GM23248 (cell line): ENCODE results near the gene USP2. TPM values are rescaled to one million over a fixed set of nuclear protein-coding genes. Genes with fewer than 3 reads are reported as not detected.

Experiments
- DNase-seq: peaks from one replicate; pipeline ENCODE4 v3.0.0-alpha.2; 2015
- H2AFZ ChIP-seq: fragments of 200-600 bp; sonication (generic); 2 replicates; pipeline ENCODE4 v1.6.1; 2016; ENCODE audit warnings: antibody characterized with exemption
- H3F3A ChIP-seq: fragments of 200-600 bp; sonication (generic); 2 replicates; pipeline ENCODE4 v1.6.1; 2016; ENCODE audit warnings: mild to moderate bottlenecking, antibody characterized with exemption, mixed run types; ENCODE audit not compliant: insufficient read depth
- H3K27ac ChIP-seq: fragments of 200-600 bp; sonication (generic); 2 replicates; pipeline ENCODE4 v1.5.1; 2016; ENCODE audit warnings: mild to moderate bottlenecking
- H3K27me3 ChIP-seq: fragments of 200-600 bp; sonication (generic); replicated peaks from 2 replicates; pipeline ENCODE4 v1.6.1; 2016; ENCODE audit warnings: mild to moderate bottlenecking; ENCODE audit not compliant: insufficient read depth
- H3K36me3 ChIP-seq: fragments of 200-600 bp; sonication (generic); 2 replicates; pipeline ENCODE4 v1.6.1; 2016; ENCODE audit warnings: low read depth, mild to moderate bottlenecking
- H3K4me1 ChIP-seq: fragments of 200-600 bp; sonication (generic); 2 replicates; pipeline ENCODE4 v1.6.1; 2016; ENCODE audit warnings: mild to moderate bottlenecking; ENCODE audit not compliant: insufficient read depth
- H3K4me2 ChIP-seq: fragments of 200-600 bp; sonication (generic); one replicate; pipeline ENCODE4 v1.6.1; 2016; ENCODE audit warnings: mild to moderate bottlenecking; ENCODE audit not compliant: unreplicated experiment
- H3K4me3 ChIP-seq: fragments of 200-600 bp; sonication (generic); 2 replicates; pipeline ENCODE4 v1.5.1; 2016; ENCODE audit warnings: mild to moderate bottlenecking
- H3K79me2 ChIP-seq: fragments of 200-600 bp; sonication (generic); 2 replicates; pipeline ENCODE4 v1.6.1; 2016; ENCODE audit warnings: mild to moderate bottlenecking; ENCODE audit not compliant: insufficient read depth
- H3K9ac ChIP-seq: fragments of 200-600 bp; sonication (generic); 2 replicates; pipeline ENCODE4 v1.6.1; 2016; ENCODE audit warnings: mild to moderate bottlenecking
- H3K9me2 ChIP-seq: fragments of 200-600 bp; sonication (generic); 2 replicates; pipeline ENCODE4 v1.6.1; 2016; ENCODE audit warnings: mixed run types, mild to moderate bottlenecking, moderate library complexity; ENCODE audit not compliant: insufficient read depth
- H3K9me3 ChIP-seq: fragments of 200-600 bp; sonication (generic); one replicate; pipeline ENCODE4 v1.6.1; 2017; ENCODE audit warnings: low read depth
- H4K20me1 ChIP-seq: fragments of 200-600 bp; sonication (generic); 2 replicates; pipeline ENCODE4 v1.6.0; 2016; ENCODE audit not compliant: insufficient read depth
- EZH2 ChIP-seq: fragments of 200-600 bp; sonication (generic); IDR thresholded peaks from 2 replicates; pipeline ENCODE4 v1.6.1; 2018; ENCODE audit warnings: antibody characterized with exemption, mild to moderate bottlenecking; ENCODE audit not compliant: insufficient read depth, poor library complexity, severe bottlenecking
- EZH2phosphoT487 ChIP-seq: fragments of 200-600 bp; sonication (generic); IDR thresholded peaks from 2 replicates; pipeline ENCODE4 v1.6.1; 2018; ENCODE audit warnings: antibody characterized with exemption, moderate library complexity, mild to moderate bottlenecking, low read depth; ENCODE audit not compliant: insufficient read depth
- WGBS, 2 experiments: methylation state at CpG; one replicate each; pipeline ENCODE4 v1.1.6; 2015 to 2017; ENCODE audit warnings: low lambda C conversion rate in 2 of 2, low coverage in 1 of 2; ENCODE audit errors: missing lambda C conversion rate in 2 of 2; 5-methylcytosine and 5-hydroxymethylcytosine counted together
- in situ Hi-C: fragments of 300-500 bp; cut with MboI; formaldehyde crosslinking; loops from 2 replicates; pipeline ENCODE4 v1.15.0; 2020
- polyA plus RNA-seq: library from polyadenylated mRNA; unstranded; fragments of >200 nt; fragmentation: Nextera tagmentation; extraction: Ambion mirVana; gene quantifications from 2 replicates; pipeline ENCODE4 v1.2.1, GENCODE V29; 2016
- total RNA-seq: library from RNA; depleted of rRNA; stranded (reverse); fragments of >200 nt; shearing (Covaris generic); gene quantifications from 2 replicates; pipeline ENCODE4 v1.2.3, GENCODE V29; 2014

The USP2 gene
- total and polyA plus RNA-seq, 2 experiments from 2014 or later, result 0.33 TPM; not detected in 1

DNA sequence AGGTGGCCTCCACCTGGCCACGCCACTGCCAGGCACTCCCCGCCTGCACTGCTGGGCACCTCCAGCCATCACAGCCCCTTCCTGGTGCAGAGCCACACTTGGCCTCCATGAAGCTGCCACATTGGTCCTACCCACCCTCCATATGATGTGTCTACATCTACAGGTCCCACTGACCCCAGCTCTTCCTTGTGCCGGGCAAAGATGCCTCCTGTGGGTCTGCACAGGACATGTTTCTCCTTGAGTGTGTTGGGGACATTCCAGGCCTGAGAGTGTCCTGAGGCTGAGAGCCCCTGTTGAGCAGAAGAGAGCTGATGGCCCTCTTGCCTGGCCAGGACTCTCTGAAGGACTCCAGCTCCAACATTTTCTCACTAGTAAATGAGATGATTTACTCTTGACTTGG, 34.0 kb upstream of the USP2 start:
- Histone ChIP-seq H3K27me3 (no peaks in the 10 kb centered on the region), H4K20me1 (no peaks in the 10 kb centered on the region), H3K4me1 (peaks cover 39% of the 10 kb centered on the region), H3K4me2 (no peak overlapping the region), H3K9ac (no peak overlapping the region), H3K9me2 (no peaks in the 10 kb centered on the region), H3F3A (peaks cover 38% of the 10 kb centered on the region), H3K4me3 (no peak overlapping the region), H2AFZ (no peak overlapping the region), H3K27ac (no peak overlapping the region), H3K36me3 (peaks cover 16% of the 10 kb centered on the region; the same call in 1 of the 2 replicates), H3K9me3 (no peaks in the 10 kb centered on the region), H3K79me2 (peaks cover 18% of the 10 kb centered on the region)
- TF ChIP-seq EZH2phosphoT487 (no peak), EZH2 (no peak)
- no peak for DNase-seq
- in situ Hi-C loops, result no loop called here
- 96 to 100% methylated on average over 3 of the region's 3 CpGs for WGBS, 2 experiments

DNA sequence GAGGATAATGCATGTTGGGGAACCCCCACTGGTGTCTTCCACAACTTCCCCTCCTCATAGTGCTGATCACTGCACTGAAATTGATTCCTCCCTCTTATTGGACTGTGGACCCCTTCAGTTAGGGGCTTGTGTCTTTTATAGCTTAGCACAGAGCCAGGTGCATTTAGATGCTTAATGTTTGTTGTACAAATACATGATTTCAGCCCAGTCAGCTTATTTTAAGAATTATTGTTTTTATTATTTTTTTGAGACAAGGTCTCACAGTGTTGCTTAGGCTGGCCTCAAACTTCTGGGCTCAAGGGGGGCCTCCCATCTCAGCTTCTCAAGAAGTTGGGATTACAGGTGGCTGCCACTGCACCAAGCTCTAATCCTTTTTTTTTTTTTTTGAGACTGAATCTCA, 33.2 kb upstream of the USP2 start:
- H2AFZ ChIP-seq, result no peak overlapping the region
- H3K27me3 ChIP-seq, result no peaks in the 10 kb centered on the region
- H4K20me1 ChIP-seq, result no peaks in the 10 kb centered on the region
- H3K9ac ChIP-seq, result no peak overlapping the region
- DNase-seq, result no peak
- peaks cover 30% of the 10 kb centered on the region for H3F3A ChIP-seq
- peaks cover 33% of the 10 kb centered on the region for H3K4me1 ChIP-seq
- no peaks in the 10 kb centered on the region for H3K9me2 ChIP-seq
- peaks cover 10% of the 10 kb centered on the region for H3K79me2 ChIP-seq
- H3K27ac ChIP-seq, result no peak overlapping the region
- no peaks in the 10 kb centered on the region for H3K9me3 ChIP-seq
- in situ Hi-C loops, result no loop called here
- no peak overlapping the region for H3K4me2 ChIP-seq
- H3K4me3 ChIP-seq, result no peak overlapping the region
- no peak for TF ChIP-seq EZH2phosphoT487
- TF ChIP-seq EZH2, result no peak
- H3K36me3 ChIP-seq, result peaks cover 8% of the 10 kb centered on the region; the same call in 1 of the 2 replicates

DNA sequence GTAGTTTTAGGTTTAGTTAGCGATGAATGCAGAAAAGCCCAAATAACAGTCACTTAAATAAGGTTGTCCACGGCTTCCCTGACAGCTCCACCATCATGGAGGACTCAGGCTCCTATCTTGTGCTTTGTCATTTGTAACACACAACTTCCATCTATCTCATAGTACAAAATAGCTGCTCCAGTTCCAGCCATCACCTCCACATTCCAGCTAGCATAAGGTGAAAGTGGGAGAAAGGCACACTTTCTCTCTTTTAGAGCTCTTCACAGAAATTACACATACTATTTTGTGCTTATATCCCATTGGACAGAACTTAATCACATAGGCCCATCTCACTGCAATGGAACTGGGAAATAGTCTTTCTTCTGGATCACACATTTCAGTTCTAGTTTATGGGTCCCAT, 32.8 kb upstream of the USP2 start:
- no peak for DNase-seq
- in situ Hi-C loops, result no loop called here

DNA sequence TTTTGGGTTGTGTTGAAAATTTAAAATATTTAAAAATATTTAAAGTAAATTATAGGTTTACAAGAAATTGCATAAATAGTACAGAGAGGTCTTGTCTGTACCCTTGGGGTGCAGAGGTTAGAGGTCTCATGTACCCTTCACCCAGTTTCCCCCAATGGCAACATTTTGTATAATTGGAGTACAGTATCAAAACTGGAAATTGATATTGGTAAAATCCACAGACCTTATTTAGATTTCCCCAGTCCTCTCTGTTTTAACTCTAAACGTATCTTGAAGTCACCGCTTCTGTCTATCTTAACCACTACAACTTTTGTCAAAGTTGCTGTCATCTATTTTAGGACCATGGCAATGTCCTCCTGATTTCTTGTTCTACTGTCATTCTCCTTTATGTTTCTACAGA, 30.6 kb upstream of the USP2 start:
- no peak overlapping the region for H3K4me3 ChIP-seq
- in situ Hi-C loops, result no loop called here
- no peaks in the 10 kb centered on the region for H3K27me3 ChIP-seq
- WGBS, 2 experiments, result 90 to 92% methylated on average over 2 of the region's 2 CpGs
- H3K79me2 ChIP-seq, result no peaks in the 10 kb centered on the region
- H4K20me1 ChIP-seq, result no peaks in the 10 kb centered on the region
- H3F3A ChIP-seq, result peaks cover 7% of the 10 kb centered on the region; the same call in 1 of the 2 replicates
- TF ChIP-seq EZH2phosphoT487, result no peak
- TF ChIP-seq EZH2, result no peak
- H3K9me2 ChIP-seq, result no peaks in the 10 kb centered on the region
- peaks cover 8% of the 10 kb centered on the region for H3K4me1 ChIP-seq
- no peak for DNase-seq
- no peak overlapping the region for H2AFZ ChIP-seq
- no peaks in the 10 kb centered on the region for H3K36me3 ChIP-seq
- H3K27ac ChIP-seq, result no peak overlapping the region
- H3K9me3 ChIP-seq, result no peaks in the 10 kb centered on the region
- no peak overlapping the region for H3K9ac ChIP-seq
- no peak overlapping the region for H3K4me2 ChIP-seq

More for the DNA sequence above, 32.8 kb upstream of the USP2 start:
- H3K9me3 ChIP-seq, result no peaks in the 10 kb centered on the region
- peaks cover 29% of the 10 kb centered on the region for H3K4me1 ChIP-seq
- no peak for TF ChIP-seq EZH2phosphoT487
- no peak for TF ChIP-seq EZH2
- H3K4me2 ChIP-seq, result no peak overlapping the region
- H3K27ac ChIP-seq, result no peak overlapping the region
- no peak overlapping the region for H2AFZ ChIP-seq
- 96 to 100% methylated on average over 2 of the region's 2 CpGs for WGBS, 2 experiments
- peaks cover 6% of the 10 kb centered on the region; the same call in 1 of the 2 replicates for H3K79me2 ChIP-seq
- H3K27me3 ChIP-seq, result no peaks in the 10 kb centered on the region
- no peaks in the 10 kb centered on the region for H3K9me2 ChIP-seq
- no peak overlapping the region for H3K9ac ChIP-seq
- H3K4me3 ChIP-seq, result no peak overlapping the region
- peaks cover 6% of the 10 kb centered on the region; the same call in 1 of the 2 replicates for H3K36me3 ChIP-seq
- peaks cover 26% of the 10 kb centered on the region for H3F3A ChIP-seq
- H4K20me1 ChIP-seq, result no peaks in the 10 kb centered on the region

DNA sequence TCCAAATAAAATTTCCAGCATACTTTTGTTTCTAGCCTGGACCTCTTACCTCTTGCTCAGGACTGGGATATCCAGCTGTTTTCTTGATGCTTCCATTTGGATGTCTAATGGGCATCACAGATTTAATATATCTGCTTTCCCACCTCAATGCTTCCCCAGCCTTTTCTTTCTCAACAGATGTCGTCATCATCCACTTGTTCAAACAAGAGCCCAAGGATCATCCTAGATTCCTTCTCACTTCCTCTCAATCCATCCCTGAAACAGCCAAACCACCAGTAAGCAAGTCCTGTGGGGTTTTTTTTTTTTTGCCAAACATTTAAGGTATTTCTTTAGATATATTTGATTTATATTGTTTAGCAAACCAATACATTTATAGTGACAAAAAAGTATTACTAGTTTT, 29.0 kb upstream of the USP2 start:
- 98 to 100% methylated on average over 1 of the region's 1 CpG for WGBS, 2 experiments
- Histone ChIP-seq H2AFZ (no peak overlapping the region), H3K9me3 (no peaks in the 10 kb centered on the region), H3K4me1 (no peaks in the 10 kb centered on the region), H3K9me2 (no peaks in the 10 kb centered on the region), H3K9ac (no peak overlapping the region), H3K27ac (no peak overlapping the region), H3F3A (no peaks in the 10 kb centered on the region), H4K20me1 (no peaks in the 10 kb centered on the region), H3K4me2 (no peak overlapping the region), H3K79me2 (no peaks in the 10 kb centered on the region), H3K4me3 (no peak overlapping the region), H3K27me3 (no peaks in the 10 kb centered on the region), H3K36me3 (no peaks in the 10 kb centered on the region)
- DNase-seq, result no peak
- TF ChIP-seq EZH2phosphoT487, result no peak
- in situ Hi-C loops, result no loop called here
